HuH-7 (cell line): ENCODE data around the gene ACOT4.
"Not testable (repeated sequence)": the region's sequence is repeated elsewhere in the genome, so short reads cannot be mapped to it uniquely, and the experiment has no call there.

Experiments used
- DNase-seq: peaks from one replicate; pipeline ENCODE4 v3.0.0; 2011; ENCODE audit warnings: low spot score

Gene ACOT4

GRCh38 chr14:73577214-73577613 lies 14.5 kb upstream of the ACOT4 start:
- DNase-seq = not testable (repeated sequence)

GRCh38 chr14:73582102-73582979 lies 9.3 kb upstream of the ACOT4 start:
- not testable (repeated sequence) for DNase-seq

- DNase-seq = no peak
Measured at GRCh38 chr14:73588695-73589094, 3.0 kb upstream of the ACOT4 start.

GRCh38 chr14:73589116-73589515 lies 2.6 kb upstream of the ACOT4 start:
- no peak for DNase-seq

- DNase-seq = not testable (repeated sequence)
Measured at GRCh38 chr14:73590673-73591004, 1.0 kb upstream of the ACOT4 start.

- no peak for DNase-seq
Measured at GRCh38 chr14:73594491-73594890, 2.8 kb downstream of the ACOT4 start.

- DNase-seq = no peak
Measured at GRCh38 chr14:73599499-73599898, 7.8 kb downstream of the ACOT4 start.

GRCh38 chr14:73602994-73603393 lies 11.3 kb downstream of the ACOT4 start:
- no peak for DNase-seq

- DNase-seq = no peak
Measured at GRCh38 chr14:73606271-73606670, 14.6 kb downstream of the ACOT4 start.

GRCh38 chr14:73607241-73607640 lies 15.6 kb downstream of the ACOT4 start:
- DNase-seq = no peak

GRCh38 chr14:73610687-73611086 lies 19.0 kb downstream of the ACOT4 start:
- DNase-seq = no peak

GRCh38 chr14:73612339-73613045 lies 20.8 kb downstream of the ACOT4 start, which contains the start of gene ACOT6:
Gene ACOT6, plus strand, starts transcription at chr14:73612517. Its CDS starts 55 bp downstream, at chr14:73612572.
- peak; percentile 85 for DNase-seq

- peak; percentile 30 for DNase-seq
Measured at GRCh38 chr14:73613046-73613383, 21.3 kb downstream of the ACOT4 start.

- DNase-seq = no peak
Measured at GRCh38 chr14:73613419-73613963, 21.8 kb downstream of the ACOT4 start.

GRCh38 chr14:73616831-73617230 lies 25.2 kb downstream of the ACOT4 start:
- no peak for DNase-seq

- no peak for DNase-seq
Measured at GRCh38 chr14:73619524-73619923, 27.9 kb downstream of the ACOT4 start.

- no peak for DNase-seq
Measured at GRCh38 chr14:73620268-73620667, 28.6 kb downstream of the ACOT4 start.

- no peak for DNase-seq
Measured at GRCh38 chr14:73623504-73624054, 31.9 kb downstream of the ACOT4 start.

- DNase-seq = no peak
Measured at GRCh38 chr14:73625706-73626105, 34.0 kb downstream of the ACOT4 start.

- DNase-seq = no peak
Measured at GRCh38 chr14:73627151-73627558, 35.5 kb downstream of the ACOT4 start.

- no peak for DNase-seq
Measured at GRCh38 chr14:73630009-73630780, 38.5 kb downstream of the ACOT4 start.
